Stomach (tissue), 9 donors: ENCODE data around the gene HAL. TPM values are rescaled to one million over a fixed set of nuclear protein-coding genes. Genes with fewer than 3 reads are reported as not detected.
"Not testable (repeated sequence)": the region's sequence is repeated elsewhere in the genome, so short reads cannot be mapped to it uniquely, and the experiment has no call there.

Experiments
- DNase-seq, 2 donors: peaks; one replicate each; pipeline versions ENCODE4 v3.0.0 to v3.0.0-alpha.2; 2013 to 2019
- H3K27ac ChIP-seq, 5 donors: fragments of 200-600 bp in 4 of 5; sonication (generic) in 4 of 5; one replicate each; pipeline ENCODE4 v1.5.1; 2013 to 2019; ENCODE audit warnings: mild to moderate bottlenecking in 1 of 5, moderate library complexity in 1 of 5
- H3K27me3 ChIP-seq, 3 donors: fragments of 200-600 bp; sonication (generic); one replicate each; pipeline ENCODE4 v1.5.1; 2017 to 2019; ENCODE audit warnings: mixed run types in 1 of 3
- H3K36me3 ChIP-seq, 4 donors: fragments of 200-600 bp; sonication (generic); 1 replicate in 3 of 4; 2 replicates in 1 of 4; pipeline ENCODE4 v1.5.1; 2016 to 2019
- H3K4me1 ChIP-seq, 4 donors: fragments of 200-600 bp; sonication (generic); one replicate each; pipeline ENCODE4 v1.5.1; 2016 to 2019
- H3K4me3 ChIP-seq, 4 donors: fragments of 200-600 bp; sonication (generic) in 3 of 4; one replicate each; pipeline ENCODE4 v1.5.1; 2016 to 2019; ENCODE audit warnings: mild to moderate bottlenecking in 1 of 4
- H3K9me3 ChIP-seq, 4 donors: fragments of 200-600 bp; sonication (generic); one replicate each; pipeline ENCODE4 v1.5.1; 2016 to 2019
- EP300 ChIP-seq: sonication (generic); formaldehyde crosslinking; IDR thresholded peaks from one replicate; pipeline ENCODE4 v1.6.1; 2017; ENCODE audit warnings: antibody characterized with exemption
- POLR2A ChIP-seq, 4 donors: fragments of 450-650 bp; IDR thresholded peaks; one replicate each; pipeline ENCODE4 v1.6.1; 2016; ENCODE audit warnings: antibody characterized with exemption in 4 of 4, control low read depth in 2 of 4, mild to moderate bottlenecking in 1 of 4, moderate library complexity in 1 of 4
- POLR2AphosphoS5 ChIP-seq, 3 donors: sonication (generic); formaldehyde crosslinking; IDR thresholded peaks; one replicate each; pipeline ENCODE4 v1.6.1; 2016; ENCODE audit warnings: antibody characterized with exemption in 3 of 3
- WGBS, 5 donors: extraction: QIAGEN DNeasy Blood & Tissue Kit in 3 of 5; methylation state at CpG; one replicate each; pipeline versions ENCODE4 v1.1.5 to v1.1.7; 2013 to 2018; 5-methylcytosine and 5-hydroxymethylcytosine counted together
- intact Hi-C: fragments of 100-400 bp; cut with DNase I; formaldehyde crosslinking; loops from one replicate; pipeline ENCODE4 v1.15.1; 2023; ENCODE audit warnings: low total_unique reads
- polyA plus RNA-seq, 3 donors: library from polyadenylated mRNA; stranded (reverse); fragments of 200-250 nt; gene quantifications; one replicate each; pipeline ENCODE4 v1.2.3, GENCODE V29; 2013
- total RNA-seq, 5 donors: library from RNA; depleted of rRNA; stranded (reverse); fragments of >200 nt; gene quantifications; one replicate each; pipeline versions ENCODE4 v1.1.0 to v1.2.3, GENCODE V29; 2014 to 2016
- TF ChIP-seq, protein P1 (sequence below), 7 experiments: fragments of 450-650 bp in 4 of 7; fragments of 200-600 bp in 3 of 7; sonication (generic) in 3 of 7; IDR thresholded peaks; one replicate each; pipeline ENCODE4 v1.5.1; 2016 to 2019; ENCODE audit warnings: antibody characterized with exemption in 7 of 7, control low read depth in 2 of 7, mild to moderate bottlenecking in 1 of 7
- donor health status: healthy with polysubstance abuse.
- donor health status: Bipolar disorder and iron deficiency.
- donor health status: healthy.

HAL gene
- total and polyA plus RNA-seq, 8 donors, result 0.23 to 85.8 (median 1.8) TPM; not detected in 4

DNA sequence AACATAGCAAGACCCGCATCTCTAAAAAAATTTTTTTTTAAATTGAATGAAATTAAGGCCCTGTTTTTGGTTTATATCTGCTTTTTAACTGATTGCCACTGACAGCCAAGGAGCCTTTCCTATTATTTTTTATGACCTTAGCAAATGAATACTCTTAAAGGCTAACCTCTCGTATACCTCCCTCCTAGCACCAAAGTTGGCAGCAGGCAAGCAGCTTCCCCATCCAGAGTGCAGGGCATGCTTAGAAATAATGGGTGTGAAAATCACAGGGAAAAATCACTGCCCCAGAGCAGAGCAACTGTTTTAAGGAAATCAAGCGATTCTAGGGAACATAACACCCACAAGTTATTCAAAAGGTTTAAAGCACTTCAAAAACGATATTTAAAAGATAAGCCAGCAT is 20.7 kb downstream of the HAL start:
- Histone ChIP-seq H3K4me3 (no peak overlapping the region), H3K4me1 (no peaks in the 10 kb centered on the region), H3K9me3 (no peaks in the 10 kb centered on the region), H3K27ac (no peak overlapping the region), H3K27me3 (no peaks in the 10 kb centered on the region), H3K36me3 (no peaks in the 10 kb centered on the region)
- TF ChIP-seq EP300 (no peak), POLR2AphosphoS5 (IDR thresholded peaks at IDR 0.05) (no peak), POLR2A (IDR thresholded peaks at IDR 0.05) (no peak)
- TF ChIP-seq, protein P1, sequence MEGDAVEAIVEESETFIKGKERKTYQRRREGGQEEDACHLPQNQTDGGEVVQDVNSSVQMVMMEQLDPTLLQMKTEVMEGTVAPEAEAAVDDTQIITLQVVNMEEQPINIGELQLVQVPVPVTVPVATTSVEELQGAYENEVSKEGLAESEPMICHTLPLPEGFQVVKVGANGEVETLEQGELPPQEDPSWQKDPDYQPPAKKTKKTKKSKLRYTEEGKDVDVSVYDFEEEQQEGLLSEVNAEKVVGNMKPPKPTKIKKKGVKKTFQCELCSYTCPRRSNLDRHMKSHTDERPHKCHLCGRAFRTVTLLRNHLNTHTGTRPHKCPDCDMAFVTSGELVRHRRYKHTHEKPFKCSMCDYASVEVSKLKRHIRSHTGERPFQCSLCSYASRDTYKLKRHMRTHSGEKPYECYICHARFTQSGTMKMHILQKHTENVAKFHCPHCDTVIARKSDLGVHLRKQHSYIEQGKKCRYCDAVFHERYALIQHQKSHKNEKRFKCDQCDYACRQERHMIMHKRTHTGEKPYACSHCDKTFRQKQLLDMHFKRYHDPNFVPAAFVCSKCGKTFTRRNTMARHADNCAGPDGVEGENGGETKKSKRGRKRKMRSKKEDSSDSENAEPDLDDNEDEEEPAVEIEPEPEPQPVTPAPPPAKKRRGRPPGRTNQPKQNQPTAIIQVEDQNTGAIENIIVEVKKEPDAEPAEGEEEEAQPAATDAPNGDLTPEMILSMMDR (IDR thresholded peaks at IDR 0.05), result no peak
- 88 to 91% (median 90%) methylated on average over 4 of the region's 4 CpGs for WGBS, 5 donors
- intact Hi-C loops, result no loop called here
- DNase-seq, result no peak

DNA sequence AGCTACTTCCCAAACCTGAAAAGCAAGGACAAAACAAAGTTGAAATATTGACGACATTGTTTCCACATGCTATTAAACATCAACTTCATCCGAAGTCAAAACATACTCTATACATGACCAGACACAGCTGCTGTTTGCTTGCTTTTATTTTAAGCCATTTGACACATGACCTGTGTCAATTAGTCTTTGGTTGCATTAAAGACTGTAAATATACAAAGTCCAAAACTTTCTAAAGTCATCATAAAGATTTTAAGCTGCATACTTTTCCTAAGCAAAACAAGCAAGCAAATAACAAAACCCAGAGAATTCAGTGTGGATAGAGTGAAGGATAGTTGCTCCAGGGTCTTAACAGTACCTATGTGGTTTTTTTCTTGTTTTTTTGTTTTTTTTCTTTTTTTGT is 21.8 kb downstream of the HAL start:
- Histone ChIP-seq H3K27me3 (no peaks in the 10 kb centered on the region), H3K27ac (no peak overlapping the region), H3K9me3 (no peaks in the 10 kb centered on the region), H3K4me3 (no peak overlapping the region), H3K4me1 (no peaks in the 10 kb centered on the region), H3K36me3 (no peaks in the 10 kb centered on the region)
- WGBS, 5 donors, result 24 to 41% (median 35%) methylated on average over 2 of the region's 2 CpGs
- intact Hi-C loops, result no loop called here
- no peak for DNase-seq
- TF ChIP-seq POLR2A (IDR thresholded peaks at IDR 0.05), result no peak
- TF ChIP-seq EP300, result no peak
- no peak for TF ChIP-seq POLR2AphosphoS5 (IDR thresholded peaks at IDR 0.05)
- TF ChIP-seq, protein P1 (IDR thresholded peaks at IDR 0.05), result no peak

DNA sequence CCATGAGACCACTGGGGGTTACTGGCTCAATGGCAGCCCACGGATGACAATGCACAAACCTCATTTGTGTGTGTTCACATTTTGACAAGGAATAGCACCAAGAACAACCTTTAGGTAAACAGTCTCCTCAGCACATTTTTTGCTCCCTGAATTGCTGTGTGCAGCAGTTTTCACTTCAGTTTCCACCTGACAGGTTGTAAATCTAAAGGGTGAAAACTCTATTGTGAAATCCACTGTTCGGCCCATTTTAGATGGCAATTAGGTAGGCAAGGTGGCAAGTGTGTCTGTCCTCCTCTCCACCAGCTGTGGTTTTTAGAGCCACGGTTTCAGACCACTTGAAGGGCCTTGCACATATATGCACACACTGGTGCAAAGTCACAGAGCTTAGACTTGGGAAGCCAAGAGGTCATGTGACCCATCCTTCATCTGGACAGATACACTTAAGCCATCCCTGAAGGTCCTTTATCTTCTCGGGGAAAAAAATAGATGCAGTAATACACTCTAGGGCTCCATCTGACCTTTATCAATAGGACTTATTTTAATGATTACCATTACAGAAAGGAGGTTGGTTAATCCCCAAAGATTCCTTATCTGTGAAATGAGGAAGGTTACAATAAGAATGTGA is 23.2 kb downstream of the HAL start:
- intact Hi-C loops, result no loop called here
- no peak overlapping the region for H3K27ac ChIP-seq

DNA sequence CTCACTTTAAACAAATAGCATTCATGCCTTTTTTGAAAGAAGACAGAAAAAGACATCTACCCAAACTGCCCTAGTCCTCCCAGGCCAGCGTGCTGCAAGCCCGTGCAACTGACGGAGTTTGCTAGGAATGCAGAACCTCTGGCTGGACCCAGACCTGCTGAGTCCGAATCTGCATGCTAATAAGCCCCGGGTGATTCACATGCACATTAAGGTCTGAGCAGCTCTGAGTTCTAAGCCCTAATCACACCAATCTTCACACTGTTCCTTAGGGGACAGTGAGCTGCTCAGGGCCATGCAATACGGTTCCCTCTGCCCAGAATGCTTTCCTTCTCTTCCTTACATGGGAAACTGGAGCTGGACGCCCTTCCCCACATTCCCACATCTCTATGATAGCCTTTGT is 25.2 kb downstream of the HAL start:
- Histone ChIP-seq H3K9me3 (no peaks in the 10 kb centered on the region), H3K4me1 (no peaks in the 10 kb centered on the region), H3K27ac (no peak overlapping the region), H3K27me3 (no peaks in the 10 kb centered on the region), H3K4me3 (no peak overlapping the region), H3K36me3 (no peaks in the 10 kb centered on the region)
- intact Hi-C loops, result no loop called here
- TF ChIP-seq POLR2A (IDR thresholded peaks at IDR 0.05) (no peak), EP300 (no peak), POLR2AphosphoS5 (IDR thresholded peaks at IDR 0.05) (no peak)
- TF ChIP-seq, protein P1 (IDR thresholded peaks at IDR 0.05), result no peak
- 60 to 77% (median 71%) methylated on average over 7 of the region's 7 CpGs for WGBS, 5 donors
- DNase-seq, result no peak

More for the DNA sequence above, 23.2 kb downstream of the HAL start:
- no peaks in the 10 kb centered on the region for H3K36me3 ChIP-seq
- H3K27me3 ChIP-seq, result no peaks in the 10 kb centered on the region
- no peaks in the 10 kb centered on the region for H3K9me3 ChIP-seq
- no peak for DNase-seq
- TF ChIP-seq POLR2AphosphoS5 (IDR thresholded peaks at IDR 0.05) (no peak), POLR2A (IDR thresholded peaks at IDR 0.05) (no peak), EP300 (no peak)
- TF ChIP-seq, protein P1 (IDR thresholded peaks at IDR 0.05), result no peak
- H3K4me3 ChIP-seq, result no peak overlapping the region
- H3K4me1 ChIP-seq, result no peaks in the 10 kb centered on the region
- WGBS, 5 donors, result 73 to 84% (median 77%) methylated on average over 4 of the region's 4 CpGs

DNA sequence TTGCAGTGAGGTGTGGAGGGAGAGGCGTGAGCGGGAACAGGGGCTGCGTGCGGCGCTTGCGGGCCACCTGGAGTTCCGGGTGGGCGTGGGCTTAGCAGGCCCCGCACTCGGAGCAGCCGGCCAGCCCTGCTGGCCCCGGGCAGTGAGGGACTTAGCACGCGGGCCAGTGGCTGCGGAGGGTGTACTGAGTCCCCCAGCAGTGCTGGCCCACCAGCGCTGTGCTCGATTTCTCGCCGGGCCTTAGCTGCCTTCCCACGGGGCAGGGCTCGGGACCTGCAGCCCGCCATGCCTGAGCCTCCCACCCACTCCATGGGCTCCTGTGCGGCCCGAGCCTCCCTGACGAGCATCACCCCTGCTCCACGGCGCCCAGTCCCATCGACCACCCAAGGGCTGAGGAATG is 27.0 kb downstream of the HAL start:
- intact Hi-C loops, H3K27ac ChIP-seq: not testable (repeated sequence)
- 95 to 98% (median 98%) methylated on average over 9 to 28 of the region's 28 CpGs for WGBS, 5 donors

More for the DNA sequence above, 27.0 kb downstream of the HAL start:
- not testable (repeated sequence) for DNase-seq, H3K9me3 ChIP-seq, H3K36me3 ChIP-seq, H3K4me1 ChIP-seq, H3K4me3 ChIP-seq, H3K27me3 ChIP-seq
